ENCODE measurements around the gene NIP7. TPM values are rescaled to one million over a fixed set of nuclear protein-coding genes. Genes with fewer than 3 reads are reported as not detected.

NIP7 gene
- total RNA-seq, 4 donors from 2014 or later = 9.2 to 13.2 (median 11.0) TPM

GRCh38 chr16:69314534-69314933 lies 25.0 kb upstream of the NIP7 start:
- TF ChIP-seq CTCF (IDR thresholded peaks at IDR 0.05; ENCODE audit: low read depth) = no peak

DNA sequence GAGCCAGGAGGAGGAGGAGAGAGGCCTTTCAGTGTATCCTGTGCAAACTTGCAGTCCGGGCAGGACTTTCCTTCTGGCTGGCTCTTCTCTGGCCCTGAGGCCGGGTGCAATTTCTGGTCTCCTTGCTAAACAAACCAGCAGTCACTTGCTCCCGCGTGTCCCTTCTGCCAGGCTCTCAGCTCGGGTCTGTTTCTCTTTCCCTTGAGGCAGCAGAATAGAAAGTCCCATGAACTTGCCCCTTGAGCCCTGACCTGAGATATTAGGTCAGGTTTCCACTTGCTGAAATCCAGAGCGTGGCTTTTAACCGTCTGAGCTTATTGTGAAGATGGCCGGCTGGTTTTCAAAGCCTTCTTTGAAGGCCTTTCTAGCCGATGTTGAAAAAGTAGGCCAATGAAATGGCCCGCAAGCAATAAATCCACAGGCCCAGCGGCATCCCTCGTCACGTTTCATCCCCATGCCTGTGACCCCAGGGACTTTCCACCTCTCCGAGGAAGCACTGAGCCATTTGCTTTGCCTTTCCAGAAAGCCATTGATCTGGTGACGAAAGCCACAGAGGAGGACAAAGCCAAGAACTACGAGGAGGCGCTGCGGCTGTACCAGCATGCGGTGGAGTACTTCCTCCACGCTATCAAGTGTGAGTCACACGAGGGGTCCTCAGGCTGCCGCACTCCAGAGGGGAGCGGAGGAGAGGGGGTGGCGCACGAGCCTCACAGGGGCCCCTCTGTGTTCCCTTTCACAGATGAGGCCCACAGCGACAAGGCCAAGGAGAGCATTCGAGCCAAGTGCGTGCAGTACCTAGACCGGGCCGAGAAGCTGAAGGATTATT lies 23.9 kb upstream of the NIP7 start:
- TF ChIP-seq CTCF (IDR thresholded peaks at IDR 0.05; ENCODE audit: low read depth) = no peak

DNA sequence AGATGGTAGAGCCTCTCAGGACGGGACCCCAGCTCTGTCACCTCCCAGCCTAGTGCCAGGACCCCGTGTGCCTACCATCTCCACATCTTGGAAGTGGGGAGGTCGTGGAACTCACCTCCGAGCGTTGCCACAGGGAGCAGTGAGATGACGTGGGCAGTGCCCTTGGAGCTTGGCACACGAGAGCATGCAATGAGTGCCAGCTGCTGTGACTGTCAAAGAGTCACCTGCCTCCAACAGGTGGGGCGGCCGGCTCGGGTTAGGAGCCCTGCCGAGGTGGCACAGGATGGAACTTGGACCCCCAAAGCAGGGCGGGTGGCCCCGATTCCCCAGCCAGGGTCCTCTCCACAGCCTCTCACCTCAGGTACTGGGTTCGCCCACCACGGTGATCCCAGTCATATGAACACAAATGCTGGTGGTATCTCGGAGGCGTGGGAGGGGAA lies 23.0 kb upstream of the NIP7 start:
- no peak for TF ChIP-seq CTCF (IDR thresholded peaks at IDR 0.05; ENCODE audit: low read depth)

DNA sequence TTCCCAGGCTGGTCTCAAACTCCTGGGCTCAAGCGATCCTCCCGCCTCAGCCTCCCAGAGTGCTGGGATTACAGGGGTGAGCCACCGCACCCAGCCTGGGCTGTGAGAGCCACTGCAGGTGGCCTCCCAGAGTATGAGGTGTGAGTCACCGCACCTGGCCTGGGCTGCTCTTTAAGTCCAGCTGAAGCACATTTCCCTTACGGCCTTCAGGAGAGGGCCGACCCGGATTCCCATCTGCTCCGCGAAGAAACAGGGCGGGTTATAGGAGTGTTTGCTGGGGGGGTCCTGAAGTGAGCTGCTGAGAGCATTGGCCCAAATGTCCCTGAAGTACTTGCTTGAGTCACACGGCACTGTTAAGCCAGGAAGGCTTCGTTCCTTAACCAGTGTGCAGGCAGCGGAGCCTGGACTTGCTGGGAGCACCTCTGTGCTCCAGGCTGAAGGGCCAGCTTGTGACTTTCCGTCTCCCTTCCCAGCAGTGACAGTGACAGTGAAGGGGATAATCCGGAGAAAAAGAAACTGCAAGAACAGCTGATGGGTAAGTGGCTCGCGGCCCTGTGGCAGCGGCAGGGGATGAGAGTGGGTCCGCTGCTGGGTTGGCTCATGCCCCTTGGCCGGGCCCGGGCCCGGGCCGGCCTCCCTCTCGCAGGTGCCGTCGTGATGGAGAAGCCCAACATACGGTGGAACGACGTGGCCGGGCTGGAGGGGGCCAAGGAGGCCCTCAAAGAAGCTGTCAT lies 21.2 kb upstream of the NIP7 start:
- TF ChIP-seq CTCF (IDR thresholded peaks at IDR 0.05; ENCODE audit: low read depth) = no peak

DNA sequence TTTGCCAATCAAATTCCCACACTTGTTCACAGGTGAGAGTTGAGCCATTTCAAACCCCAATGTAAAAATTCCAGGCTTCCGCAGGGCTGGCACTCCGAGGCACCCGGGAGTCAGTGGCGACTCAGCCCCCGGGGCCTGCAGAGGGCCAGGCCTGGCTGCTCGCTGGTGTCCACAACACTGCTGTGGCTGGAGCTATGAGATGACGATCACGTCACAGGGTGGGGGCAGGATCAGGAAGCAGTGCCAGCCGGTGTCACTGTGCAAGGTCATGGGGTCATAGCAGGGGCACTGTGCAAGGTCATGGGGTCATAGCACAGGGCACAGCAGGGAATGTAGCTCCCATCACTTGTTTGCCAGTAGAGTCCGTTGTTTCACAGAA lies 20.7 kb upstream of the NIP7 start:
- TF ChIP-seq CTCF (IDR thresholded peaks at IDR 0.05; ENCODE audit: low read depth) = no peak

GRCh38 chr16:69319381-69319780 lies 20.2 kb upstream of the NIP7 start:
- no peak for TF ChIP-seq CTCF (IDR thresholded peaks at IDR 0.05; ENCODE audit: low read depth)
